SK-N-SH (cell line): ENCODE measurements around the gene CRLF1. TPM values are rescaled to one million over a fixed set of nuclear protein-coding genes. Genes with fewer than 3 reads are reported as not detected.

Experiments used
- CTCF ChIA-PET: fragments of 300-600, 350-600 bp; formaldehyde crosslinking; extraction: SDS; loops from one replicate; lab custom pipeline; 2021; lab: Yijun Ruan, JAX
- POLR2A ChIA-PET: fragments of 350-600 bp; sonication (Branson Sonifier 250); formaldehyde crosslinking; extraction: SDS; loops from one replicate; lab custom pipeline; 2020; ENCODE audit warnings: antibody characterized with exemption, inconsistent platforms; lab: Yijun Ruan, JAX
- DNase-seq: peaks from one replicate; pipeline ENCODE4 v3.0.0; 2012
- H2AFZ ChIP-seq: fragments of 200-600 bp; sonication (generic); 2 replicates; pipeline ENCODE4 v1.8.1; 2016; ENCODE audit warnings: antibody characterized with exemption, mild to moderate bottlenecking, low read depth
- H3F3A ChIP-seq: fragments of 200-600 bp; sonication (generic); replicated peaks from 2 replicates; pipeline ENCODE3; 2016; ENCODE audit warnings: antibody characterized with exemption, mild to moderate bottlenecking; ENCODE audit not compliant: insufficient read depth
- H3K27ac ChIP-seq, 2 experiments: fragments of 200-500 bp in 1 of 2; fragments of 200-600 bp in 1 of 2; sonication (Bioruptor generic) in 1 of 2; sonication (generic), shearing (Covaris generic) in 1 of 2; 2 replicates each; pipeline versions ENCODE4 v1.5.1 to v1.6.1; 2014 to 2016; ENCODE audit warnings: low read depth in 2 of 2, inconsistent platforms in 1 of 2, low read length in 1 of 2, mild to moderate bottlenecking in 1 of 2, mixed read lengths in 1 of 2
- H3K27me3 ChIP-seq: fragments of 200-600 bp; sonication (generic), shearing (Covaris generic); 2 replicates; pipeline ENCODE4 v1.6.1; 2016; ENCODE audit warnings: mixed run types; ENCODE audit not compliant: insufficient read depth
- H3K36me3 ChIP-seq, 2 experiments: fragments of 200-500 bp in 1 of 2; fragments of 200-600 bp in 1 of 2; sonication (Bioruptor generic) in 1 of 2; sonication (generic) in 1 of 2; replicated peaks in 1 of 2; 2 replicates each; pipeline versions ENCODE3 to v1.5.1; 2014 to 2016; ENCODE audit warnings: low read length in 1 of 2, mild to moderate bottlenecking in 1 of 2; ENCODE audit not compliant: insufficient read depth in 2 of 2, control insufficient read depth in 1 of 2
- H3K4me1 ChIP-seq, 2 experiments: fragments of 200-500 bp in 1 of 2; fragments of 200-600 bp in 1 of 2; sonication (Bioruptor generic) in 1 of 2; sonication (generic), shearing (Covaris generic) in 1 of 2; 2 replicates each; pipeline versions ENCODE4 v1.5.1 to v1.6.1; 2014 to 2016; ENCODE audit warnings: low read depth in 1 of 2, low read length in 1 of 2, mixed run types in 1 of 2; ENCODE audit not compliant: insufficient read depth in 2 of 2, control insufficient read depth in 1 of 2
- H3K4me2 ChIP-seq: fragments of 200-600 bp; sonication (generic), shearing (Covaris generic); 2 replicates; pipeline ENCODE4 v1.6.1; 2017; ENCODE audit warnings: mixed run types
- H3K4me3 ChIP-seq, 2 experiments: fragments of 200-500 bp in 1 of 2; fragments of 200-600 bp in 1 of 2; sonication (Bioruptor generic) in 1 of 2; sonication (generic), shearing (Covaris generic) in 1 of 2; 2 replicates each; pipeline versions ENCODE4 v1.5.1 to v1.8.1; 2014 to 2016; ENCODE audit warnings: low read depth in 2 of 2, inconsistent platforms in 1 of 2, low read length in 1 of 2, mild to moderate bottlenecking in 1 of 2, mixed read lengths in 1 of 2, moderate library complexity in 1 of 2
- H3K79me2 ChIP-seq: fragments of 200-600 bp; sonication (generic); 2 replicates; pipeline ENCODE4 v1.8.1; 2017; ENCODE audit warnings: mild to moderate bottlenecking; ENCODE audit not compliant: insufficient read depth
- H3K9ac ChIP-seq: fragments of 200-600 bp; sonication (generic); 2 replicates; pipeline ENCODE4 v1.6.1; 2017; ENCODE audit warnings: mixed run types
- H3K9me2 ChIP-seq: fragments of 200-600 bp; sonication (generic); 2 replicates; pipeline ENCODE4 v1.6.1; 2017; ENCODE audit warnings: mixed run types
- H3K9me3 ChIP-seq: fragments of 200-600 bp; sonication (generic); 2 replicates; pipeline ENCODE4 v1.6.1; 2017; ENCODE audit warnings: mixed run types, mild to moderate bottlenecking, moderate library complexity
- H4K20me1 ChIP-seq: fragments of 200-600 bp; sonication (generic); 2 replicates; pipeline ENCODE4 v1.6.1; 2017; ENCODE audit warnings: mild to moderate bottlenecking, mixed run types; ENCODE audit not compliant: insufficient read depth
- CTCF ChIP-seq: fragments of 200-600 bp; sonication (generic); IDR thresholded peaks from 2 replicates; pipeline ENCODE4 v1.6.1; 2017; ENCODE audit warnings: antibody characterized with exemption, mild to moderate bottlenecking, moderate library complexity
- FOSL2 ChIP-seq: IDR thresholded peaks from 2 replicates; pipeline ENCODE4 v1.4.0; 2012; ENCODE audit warnings: low read depth, mild to moderate bottlenecking, moderate library complexity, borderline replicate concordance
- GATA2 ChIP-seq: sonication (generic); formaldehyde crosslinking; IDR thresholded peaks from 2 replicates; pipeline ENCODE4 v1.5.0; 2020; ENCODE audit warnings: mild to moderate bottlenecking, missing genetic modification reagents
- IRF3 ChIP-seq: fragments of 150-350 bp; IDR thresholded peaks from 2 replicates; pipeline ENCODE4 v1.6.1; 2016; ENCODE audit warnings: mild to moderate bottlenecking, low read depth, low read length
- JUND ChIP-seq: IDR thresholded peaks from 2 replicates; pipeline ENCODE4 v1.4.0; 2012
- MAX ChIP-seq: IDR thresholded peaks from 2 replicates; pipeline ENCODE4 v1.4.0; 2012; ENCODE audit warnings: low read depth
- MEF2A ChIP-seq: IDR thresholded peaks from 2 replicates; pipeline ENCODE4 v1.4.0; 2012; ENCODE audit warnings: low read depth, borderline replicate concordance
- MXI1 ChIP-seq: IDR thresholded peaks from 2 replicates; pipeline ENCODE4 v1.6.1; 2012; ENCODE audit warnings: mild to moderate bottlenecking, low read depth, low read length, improper control_type of control experiment
- REST ChIP-seq: IDR thresholded peaks from 2 replicates; pipeline ENCODE4 v1.6.1; 2012; ENCODE audit warnings: mild to moderate bottlenecking, low read depth, low read length, moderate library complexity
- RFX5 ChIP-seq: IDR thresholded peaks from 2 replicates; pipeline ENCODE4 v1.6.1; 2012; ENCODE audit warnings: mild to moderate bottlenecking, improper control_type of control experiment, low read length
- RXRA ChIP-seq: IDR thresholded peaks from 2 replicates; pipeline ENCODE4 v1.4.0; 2012; ENCODE audit warnings: low read depth, mild to moderate bottlenecking, borderline replicate concordance
- SIN3A ChIP-seq: IDR thresholded peaks from 2 replicates; pipeline ENCODE4 v1.6.1; 2012; ENCODE audit warnings: low read depth, mild to moderate bottlenecking, low read length, moderate library complexity, borderline replicate concordance
- TAF1 ChIP-seq: IDR thresholded peaks from 2 replicates; pipeline ENCODE4 v1.6.1; 2012; ENCODE audit warnings: low read depth, mild to moderate bottlenecking, low read length, moderate library complexity, borderline replicate concordance
- TCF12 ChIP-seq: IDR thresholded peaks from 2 replicates; pipeline ENCODE4 v1.4.0; 2012
- USF1 ChIP-seq: IDR thresholded peaks from 2 replicates; pipeline ENCODE4 v1.4.0; 2012; ENCODE audit warnings: low read depth, borderline replicate concordance
- USF2 ChIP-seq: fragments of 150-350 bp; IDR thresholded peaks from 2 replicates; pipeline ENCODE4 v1.6.1; 2017; ENCODE audit warnings: antibody characterized with exemption, low read length, low read depth, borderline replicate concordance
- WGBS: methylation state at CpG from one replicate; pipeline ENCODE4 v1.1.6; 2017; ENCODE audit warnings: low lambda C conversion rate; 5-methylcytosine and 5-hydroxymethylcytosine counted together
- polyA plus RNA-seq, 3 experiments: library from polyadenylated mRNA; depleted of rRNA; stranded (reverse); fragments of >200 nt; gene quantifications; 2 replicates each; pipeline ENCODE4 v1.2.3, GENCODE V29; 2012

The CRLF1 gene
- polyA plus RNA-seq, 1 of the 3 experiments (the other 2 are of a cell fraction): 0.71 TPM

GRCh38 chr19:18649371-18650020 lies 42.9 kb upstream of the CRLF1 start:
- Histone ChIP-seq H3K27me3 (no peaks in the 10 kb centered on the region), H3K27ac (no peak overlapping the region), H3K9me2 (no peaks in the 10 kb centered on the region), H3K4me3 (no peak overlapping the region), H3F3A (no peaks in the 10 kb centered on the region), H3K9ac (no peak overlapping the region), H3K4me2 (no peak overlapping the region), H3K36me3 (no peaks in the 10 kb centered on the region), H3K79me2 (peaks cover 8% of the 10 kb centered on the region; the same call in 1 of the 2 replicates), H3K4me1 (peaks cover 0 to 6% of the 10 kb centered on the region in 2 experiments; a peak in 1 of 4 replicates), H2AFZ (no peak overlapping the region), H4K20me1 (0 out of 2 replicates have a peak, but pooled peaks cover 3% of the 10 kb centered on the region), H3K9me3 (no peaks in the 10 kb centered on the region)
- DNase-seq: no peak
- 87% methylated on average over 22 of the region's 25 CpGs for WGBS
- ChIA-PET CTCF (interaction anchor here (0.6 kb wide), 1 partner anchor 24 kb away, joined by 4 read pairs; no protein-coding TSS in a partner anchor), POLR2A (no interaction called here)
- TF ChIP-seq JUND (no peak), USF2 (no peak), FOSL2 (no peak), TCF12 (no peak), GATA2 (no peak), MAX (no peak), CTCF (no peak), USF1 (no peak), RXRA (no peak), REST (no peak), TAF1 (no peak), MEF2A (no peak), SIN3A (no peak), IRF3 (no peak), RFX5 (no peak), MXI1 (no peak)
